Measurements from ENCODE around the gene NRP2. TPM values are rescaled to one million over a fixed set of nuclear protein-coding genes. Genes with fewer than 3 reads are reported as not detected.

NRP2 gene
- total and polyA plus RNA-seq, 2 experiments from 2014 or later = 61.0 to 79.2 TPM

GRCh38 chr2:205800224-205800623, 117.9 kb downstream of the NRP2 start:
- H3K27ac ChIP-seq = peak overlapping the region; percentile 46
- peak overlapping the region; percentile 43 for H3K4me2 ChIP-seq
- no peaks in the 10 kb centered on the region for H4K20me1 ChIP-seq (ENCODE audit: insufficient read depth, poor library complexity, severe bottlenecking)
- H3K4me3 ChIP-seq = no peak overlapping the region
- no peaks in the 10 kb centered on the region for H3K36me3 ChIP-seq (replicated peaks; ENCODE audit: insufficient read depth, low read depth)
- TF ChIP-seq EZH2phosphoT487 (IDR thresholded peaks at IDR 0.05; ENCODE audit: low read depth, severe bottlenecking, unreplicated experiment) (no peak), CTCF (IDR thresholded peaks at IDR 0.05; ENCODE audit: poor library complexity) (no peak), EZH2 (IDR thresholded peaks at IDR 0.05; ENCODE audit: borderline replicate concordance) (no peak)
- no peaks in the 10 kb centered on the region for H3K79me2 ChIP-seq
- H3K27me3 ChIP-seq = no peaks in the 10 kb centered on the region
- H3K4me1 ChIP-seq (ENCODE audit: insufficient read depth) = peaks cover 14% of the 10 kb centered on the region
- no peaks in the 10 kb centered on the region for H3K9me2 ChIP-seq (replicated peaks; ENCODE audit: insufficient read depth)
- 67% methylated on average over 2 of the region's 2 CpGs for WGBS (ENCODE audit: low lambda C conversion rate, missing lambda C conversion rate)
- H2AFZ ChIP-seq = no peak overlapping the region
- no peaks in the 10 kb centered on the region for H3K9me3 ChIP-seq (ENCODE audit: low read depth)
- no peak for DNase-seq (ENCODE audit: low spot score)

- Histone ChIP-seq H3K79me2 (no peaks in the 10 kb centered on the region), H2AFZ (no peak overlapping the region), H3K27ac (peak overlapping the region; percentile 63), H3K27me3 (no peaks in the 10 kb centered on the region), H3K4me2 (peak overlapping the region; percentile 43), H3K4me3 (no peak overlapping the region), H3K9me2 (replicated peaks; ENCODE audit: insufficient read depth) (no peaks in the 10 kb centered on the region), H3K9me3 (ENCODE audit: low read depth) (no peaks in the 10 kb centered on the region), H4K20me1 (ENCODE audit: insufficient read depth, poor library complexity, severe bottlenecking) (no peaks in the 10 kb centered on the region), H3K36me3 (replicated peaks; ENCODE audit: insufficient read depth, low read depth) (no peaks in the 10 kb centered on the region), H3K4me1 (ENCODE audit: insufficient read depth) (peaks cover 18% of the 10 kb centered on the region)
- peak; percentile 80 for DNase-seq (ENCODE audit: low spot score)
- WGBS (ENCODE audit: low lambda C conversion rate, missing lambda C conversion rate) = 20% methylated on average over 3 of the region's 3 CpGs
- no peak for TF ChIP-seq CTCF (IDR thresholded peaks at IDR 0.05; ENCODE audit: poor library complexity)
- TF ChIP-seq EZH2phosphoT487 (IDR thresholded peaks at IDR 0.05; ENCODE audit: low read depth, severe bottlenecking, unreplicated experiment) = no peak
- TF ChIP-seq EZH2 (IDR thresholded peaks at IDR 0.05; ENCODE audit: borderline replicate concordance) = no peak
These were observed 118.5 kb downstream of the NRP2 start for GRCh38 chr2:205800773-205801172.

- Histone ChIP-seq H3K4me3 (no peak overlapping the region), H2AFZ (no peak overlapping the region), H4K20me1 (ENCODE audit: insufficient read depth, poor library complexity, severe bottlenecking) (no peaks in the 10 kb centered on the region), H3K9me3 (ENCODE audit: low read depth) (no peaks in the 10 kb centered on the region), H3K9me2 (replicated peaks; ENCODE audit: insufficient read depth) (no peaks in the 10 kb centered on the region), H3K4me2 (no peak overlapping the region), H3K79me2 (no peaks in the 10 kb centered on the region), H3K27me3 (no peaks in the 10 kb centered on the region), H3K27ac (no peak overlapping the region), H3K4me1 (ENCODE audit: insufficient read depth) (peaks cover 22% of the 10 kb centered on the region), H3K36me3 (replicated peaks; ENCODE audit: insufficient read depth, low read depth) (no peaks in the 10 kb centered on the region)
- no peak for DNase-seq (ENCODE audit: low spot score)
- TF ChIP-seq EZH2phosphoT487 (IDR thresholded peaks at IDR 0.05; ENCODE audit: low read depth, severe bottlenecking, unreplicated experiment) = no peak
- TF ChIP-seq EZH2 (IDR thresholded peaks at IDR 0.05; ENCODE audit: borderline replicate concordance) = no peak
- no peak for TF ChIP-seq CTCF (IDR thresholded peaks at IDR 0.05; ENCODE audit: poor library complexity)
- 84% methylated on average over 7 of the region's 7 CpGs for WGBS (ENCODE audit: low lambda C conversion rate, missing lambda C conversion rate)
These were observed 119.8 kb downstream of the NRP2 start for GRCh38 chr2:205802065-205802464.

- Histone ChIP-seq H3K27ac (no peak overlapping the region), H3K36me3 (replicated peaks; ENCODE audit: insufficient read depth, low read depth) (no peaks in the 10 kb centered on the region), H3K27me3 (no peaks in the 10 kb centered on the region), H3K4me3 (no peak overlapping the region), H3K4me1 (ENCODE audit: insufficient read depth) (peaks cover 22% of the 10 kb centered on the region), H2AFZ (no peak overlapping the region), H4K20me1 (ENCODE audit: insufficient read depth, poor library complexity, severe bottlenecking) (no peaks in the 10 kb centered on the region), H3K79me2 (no peaks in the 10 kb centered on the region), H3K9me3 (ENCODE audit: low read depth) (no peaks in the 10 kb centered on the region), H3K4me2 (no peak overlapping the region), H3K9me2 (replicated peaks; ENCODE audit: insufficient read depth) (no peaks in the 10 kb centered on the region)
- DNase-seq (ENCODE audit: low spot score) = no peak
- TF ChIP-seq EZH2phosphoT487 (IDR thresholded peaks at IDR 0.05; ENCODE audit: low read depth, severe bottlenecking, unreplicated experiment) (no peak), CTCF (IDR thresholded peaks at IDR 0.05; ENCODE audit: poor library complexity) (no peak), EZH2 (IDR thresholded peaks at IDR 0.05; ENCODE audit: borderline replicate concordance) (no peak)
- WGBS (ENCODE audit: low lambda C conversion rate, missing lambda C conversion rate) = 98% methylated on average over 6 of the region's 6 CpGs
These were observed 120.6 kb downstream of the NRP2 start for GRCh38 chr2:205802941-205803340.
